ENCODE data around the gene RIT2.

The RIT2 gene

GRCh38 chr18:43013486-43013885, 102.0 kb downstream of the RIT2 start:
- TF ChIP-seq CTCF (IDR thresholded peaks at IDR 0.05; ENCODE audit: control extremely low read depth, extremely low read depth, low read depth, missing control alignments), result no peak
- CTCF ChIA-PET, result interaction anchor here (0.9 to 1.4 kb wide), 2 partner anchors 9 to 12 kb away, joined by 3 read pairs; no protein-coding TSS in a partner anchor
- no peak for DNase-seq (ENCODE audit: extremely low spot score)
- POLR2A ChIA-PET, result no interaction called here

DNA sequence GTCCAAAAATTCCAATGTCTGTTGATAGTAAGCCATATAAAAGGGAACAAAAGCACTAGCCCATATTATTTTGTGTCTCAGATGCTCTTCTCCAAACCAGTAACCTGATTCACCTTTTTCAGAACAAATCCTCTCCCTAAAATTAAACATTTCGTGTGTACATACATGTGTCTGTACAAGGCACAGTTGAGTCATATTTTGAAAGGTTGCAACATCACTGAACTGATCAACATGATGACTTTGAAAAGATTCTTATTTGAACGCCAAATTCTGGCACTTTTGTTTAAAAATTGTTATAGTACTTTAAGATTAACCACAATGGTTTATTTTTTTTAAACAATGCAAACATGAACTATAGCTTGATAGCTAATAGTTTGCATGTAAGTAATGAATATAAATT, 102.5 kb downstream of the RIT2 start:
- ChIA-PET POLR2A (no interaction called here), CTCF (interaction anchor here (0.9 to 1.4 kb wide), 2 partner anchors 9 to 12 kb away, joined by 3 read pairs; no protein-coding TSS in a partner anchor)
- no peak for DNase-seq (ENCODE audit: extremely low spot score)
- TF ChIP-seq CTCF (IDR thresholded peaks at IDR 0.05; ENCODE audit: control extremely low read depth, extremely low read depth, low read depth, missing control alignments), result no peak

DNA sequence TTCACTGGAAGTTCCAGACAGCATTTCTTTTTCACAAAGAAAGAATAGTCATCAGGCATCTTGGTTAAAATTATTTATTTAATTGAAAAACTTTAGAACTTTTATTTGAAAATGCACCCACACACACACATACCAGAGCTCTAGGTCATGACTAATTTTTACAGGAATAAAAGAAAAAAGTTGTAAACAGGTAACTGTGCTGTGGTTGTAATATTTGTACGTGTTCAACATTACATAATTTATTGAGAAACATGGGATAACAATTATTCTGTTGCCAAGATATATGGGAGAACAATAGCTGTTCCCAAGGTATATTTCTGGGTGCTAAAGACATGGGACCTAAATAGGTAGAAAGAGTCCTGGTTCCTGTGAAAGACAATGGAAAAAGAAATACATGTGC, 104.9 kb downstream of the RIT2 start:
- ChIA-PET CTCF (no interaction called here), POLR2A (no interaction called here)
- no peak for DNase-seq (ENCODE audit: extremely low spot score)
- no peak for TF ChIP-seq CTCF (IDR thresholded peaks at IDR 0.05; ENCODE audit: control extremely low read depth, extremely low read depth, low read depth, missing control alignments)

- ChIA-PET CTCF (no interaction called here), POLR2A (no interaction called here)
- no peak for TF ChIP-seq CTCF (IDR thresholded peaks at IDR 0.05; ENCODE audit: control extremely low read depth, extremely low read depth, low read depth, missing control alignments)
- DNase-seq (ENCODE audit: extremely low spot score), result no peak
Measured at GRCh38 chr18:43009674-43010073, 105.8 kb downstream of the RIT2 start.

DNA sequence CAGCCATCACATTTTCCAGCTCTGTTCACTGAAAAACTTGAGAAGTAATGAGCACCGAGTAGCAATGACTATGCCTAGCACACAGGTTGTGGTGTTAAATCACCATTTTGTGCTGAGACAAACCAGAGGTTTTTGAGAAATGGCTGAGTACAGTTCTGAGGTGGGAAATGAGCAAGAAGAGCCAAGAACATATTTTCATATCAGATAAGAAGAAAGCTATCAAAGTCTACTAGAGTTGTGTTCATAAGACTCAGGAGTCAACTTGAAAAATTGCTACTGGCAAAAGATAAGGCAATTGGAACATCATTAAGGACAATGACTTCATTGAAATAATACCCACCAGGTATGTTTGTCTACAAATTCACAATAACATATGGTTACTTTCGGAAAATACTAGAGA, 108.1 kb downstream of the RIT2 start:
- POLR2A ChIA-PET, result no interaction called here
- no peak for DNase-seq (ENCODE audit: extremely low spot score)
- no peak for TF ChIP-seq CTCF (IDR thresholded peaks at IDR 0.05; ENCODE audit: control extremely low read depth, extremely low read depth, low read depth, missing control alignments)
- CTCF ChIA-PET, result no interaction called here

- CTCF ChIA-PET, result no interaction called here
- no peak for TF ChIP-seq CTCF (IDR thresholded peaks at IDR 0.05; ENCODE audit: control extremely low read depth, extremely low read depth, low read depth, missing control alignments)
- DNase-seq (ENCODE audit: extremely low spot score), result no peak
- POLR2A ChIA-PET, result no interaction called here
Measured at GRCh38 chr18:43004421-43004820, 111.1 kb downstream of the RIT2 start.

DNA sequence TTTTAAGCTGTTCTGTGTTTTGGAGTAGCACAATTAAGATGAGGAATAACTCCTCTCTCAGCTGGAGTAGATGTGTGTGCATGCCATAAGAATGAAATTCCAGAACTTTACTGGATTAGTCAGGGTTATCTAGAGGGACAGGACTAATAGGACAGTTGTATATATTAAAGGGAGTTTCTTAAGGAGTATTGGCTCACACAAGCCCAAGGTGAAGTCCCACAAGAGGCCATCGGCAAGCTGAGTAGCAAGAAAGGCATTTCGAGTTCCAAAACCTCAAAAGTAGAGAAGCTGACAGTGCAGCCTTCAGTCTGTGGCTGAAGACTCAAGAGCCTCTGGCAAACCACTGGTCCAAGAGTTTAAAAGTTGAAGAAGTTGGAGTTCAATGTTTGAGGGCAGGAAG, 113.7 kb downstream of the RIT2 start:
- no peak for DNase-seq (ENCODE audit: extremely low spot score)
- no peak for TF ChIP-seq CTCF (IDR thresholded peaks at IDR 0.05; ENCODE audit: control extremely low read depth, extremely low read depth, low read depth, missing control alignments)
- ChIA-PET CTCF (interaction anchor here (0.7 kb wide), 1 partner anchor 11 kb away, joined by 3 read pairs; no protein-coding TSS in a partner anchor), POLR2A (no interaction called here)

All from GM10248 (cell line).